HG02970 (cell line): Measurements from ENCODE around the gene WFDC1.

ENCODE experiments used
- ATAC-seq: cut with Tn5 transposase; IDR thresholded peaks from one replicate; pipeline ENCODE4 v1.9.1; 2021; ENCODE audit warnings: mild to moderate bottlenecking, moderate library complexity, moderate number of reproducible peaks; ENCODE audit not compliant: unreplicated experiment, low FRiP score

The WFDC1 gene

GRCh38 chr16:84348386-84348888 is 53.8 kb downstream of the WFDC1 start:
- ATAC-seq = no peak

DNA sequence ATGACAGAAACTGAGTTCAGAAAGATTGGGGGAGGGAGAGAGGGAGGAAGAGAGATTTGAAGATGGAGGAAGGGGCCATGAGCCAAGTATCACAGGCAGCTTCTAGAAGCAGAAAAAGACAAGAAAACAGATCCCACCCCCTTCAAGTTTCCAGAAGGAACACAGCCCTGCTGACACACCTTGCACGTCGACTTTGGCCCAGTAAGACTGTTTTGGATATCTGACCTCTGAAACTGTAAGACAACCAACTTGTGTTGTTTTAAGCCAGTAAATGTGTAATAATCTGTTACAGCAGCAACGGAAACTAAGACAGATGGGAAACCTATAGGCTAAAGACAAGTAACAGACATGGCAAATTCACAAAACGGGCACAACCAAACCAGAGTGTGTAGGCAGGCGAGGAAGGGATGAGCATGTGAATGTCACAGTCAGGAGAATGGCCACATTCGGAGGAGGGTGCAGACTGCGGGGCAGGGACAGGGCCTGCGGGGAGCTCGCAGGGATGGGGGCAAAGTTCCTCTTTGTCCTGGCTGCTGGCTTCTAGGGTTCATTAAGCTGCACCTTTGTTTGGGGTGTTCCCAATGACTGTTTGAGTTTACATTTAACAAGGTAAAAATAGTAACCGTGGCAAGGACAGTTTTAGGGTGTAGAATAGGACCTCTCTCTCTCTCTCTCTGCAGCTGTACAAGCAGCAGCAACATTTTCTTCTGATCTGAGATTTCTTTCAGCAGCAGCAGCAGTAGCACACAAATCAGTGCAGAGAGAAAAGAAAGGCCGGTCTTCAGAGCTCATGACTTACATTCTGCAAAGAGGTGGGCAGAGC is 55.4 kb downstream of the WFDC1 start:
- ATAC-seq = no peak

- ATAC-seq = no peak
These were observed 56.2 kb downstream of the WFDC1 start for GRCh38 chr16:84350685-84351400.

DNA sequence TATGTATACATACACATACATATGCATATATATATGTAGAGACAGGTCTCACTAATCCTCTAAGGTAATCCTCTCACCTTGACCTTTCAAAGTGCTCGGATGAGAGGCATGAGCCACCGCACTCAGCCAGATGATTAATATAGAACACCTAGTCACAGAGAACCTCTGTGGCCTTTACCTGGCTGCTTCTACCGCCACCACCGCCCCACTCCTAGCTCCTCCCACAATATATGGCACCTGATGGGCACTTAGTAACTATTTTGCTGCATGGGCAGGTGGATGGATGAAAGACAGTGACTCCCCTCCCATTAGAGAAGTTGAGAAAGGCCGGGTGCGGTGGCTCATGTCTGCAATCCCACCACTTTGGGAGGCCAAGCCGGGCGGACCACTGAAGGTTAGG is 57.0 kb downstream of the WFDC1 start:
- ATAC-seq = no peak

GRCh38 chr16:84354306-84354705 is 59.6 kb downstream of the WFDC1 start:
- ATAC-seq = no peak

- ATAC-seq = no peak
These were observed 60.5 kb downstream of the WFDC1 start for GRCh38 chr16:84355149-84355548.

- no peak for ATAC-seq
These were observed 61.5 kb downstream of the WFDC1 start for GRCh38 chr16:84356176-84356575.

- no peak for ATAC-seq
These were observed 62.0 kb downstream of the WFDC1 start for GRCh38 chr16:84356591-84357116.

DNA sequence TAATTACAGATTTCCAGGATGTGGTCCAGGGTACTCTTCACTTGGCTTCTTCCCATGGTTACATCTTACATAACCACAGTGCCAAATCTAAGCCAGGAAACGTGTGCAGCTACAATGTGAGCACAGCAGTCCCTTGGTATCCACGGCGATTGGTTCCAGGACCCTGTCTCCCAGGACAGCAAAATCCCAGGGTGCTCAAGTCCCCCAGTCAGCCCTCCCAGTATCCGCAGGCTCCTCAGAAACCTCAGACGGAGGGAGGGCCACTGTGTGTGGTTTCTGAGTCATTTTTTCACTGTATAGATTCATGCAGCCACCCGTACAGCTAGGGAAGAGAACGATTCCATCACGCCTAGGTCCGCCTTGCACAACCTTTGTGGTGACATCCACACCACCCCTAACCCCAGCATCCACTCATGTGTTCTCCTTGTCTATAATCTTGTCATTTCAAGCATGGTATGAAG is 62.5 kb downstream of the WFDC1 start:
- ATAC-seq = no peak

DNA sequence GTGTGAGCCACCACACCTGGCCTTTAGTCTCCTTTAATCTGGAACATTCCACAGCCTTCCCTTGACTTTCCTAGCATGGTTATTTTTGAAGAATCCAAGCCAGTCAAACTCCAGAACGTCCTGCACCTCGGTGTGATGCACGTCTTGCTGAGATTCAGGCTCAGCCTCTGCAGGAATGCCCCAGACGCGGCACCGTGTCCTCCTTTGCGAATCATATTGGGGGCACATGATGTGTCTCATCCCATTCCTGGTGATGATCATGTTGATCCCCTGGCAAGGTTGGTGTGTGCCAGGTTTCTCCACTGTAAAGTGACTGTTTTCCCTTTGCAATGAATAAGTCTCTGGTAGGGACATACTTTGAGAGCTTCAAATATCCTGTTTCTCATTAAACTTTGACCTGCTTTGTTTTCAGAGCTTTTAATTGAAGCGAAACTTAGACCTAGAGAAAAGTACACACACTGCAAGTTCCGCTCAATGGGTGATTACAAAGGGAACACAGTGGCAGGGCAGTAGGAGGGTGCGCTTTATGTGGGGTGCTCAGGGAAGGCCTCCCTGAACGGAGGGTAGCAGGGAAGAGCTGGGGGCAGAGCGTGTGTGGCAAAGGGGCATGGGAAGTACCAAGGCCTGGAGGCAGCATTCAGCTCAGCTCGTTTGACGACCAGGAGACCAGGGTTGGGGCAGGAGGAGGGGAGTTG is 64.1 kb downstream of the WFDC1 start:
- no peak for ATAC-seq

DNA sequence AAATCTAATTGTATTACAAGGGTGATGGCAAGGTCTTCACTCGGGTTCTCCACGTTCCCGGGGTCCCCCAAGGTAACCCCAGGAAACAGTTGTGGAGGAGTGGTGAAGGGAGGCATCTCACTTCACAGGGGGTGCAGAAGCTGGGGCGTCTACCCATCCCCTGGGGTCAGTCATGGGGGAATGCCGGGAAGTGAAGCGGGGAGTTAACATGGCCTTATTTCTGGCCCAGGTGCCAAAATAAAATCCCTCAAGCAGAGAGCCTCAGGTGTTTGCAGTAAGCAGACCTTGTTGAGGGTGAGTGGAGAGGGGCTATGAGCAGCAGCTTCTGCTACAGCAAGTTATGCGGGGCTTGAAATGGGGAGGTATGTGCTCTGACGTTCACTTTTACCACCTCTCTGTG is 64.6 kb downstream of the WFDC1 start:
- ATAC-seq = no peak

DNA sequence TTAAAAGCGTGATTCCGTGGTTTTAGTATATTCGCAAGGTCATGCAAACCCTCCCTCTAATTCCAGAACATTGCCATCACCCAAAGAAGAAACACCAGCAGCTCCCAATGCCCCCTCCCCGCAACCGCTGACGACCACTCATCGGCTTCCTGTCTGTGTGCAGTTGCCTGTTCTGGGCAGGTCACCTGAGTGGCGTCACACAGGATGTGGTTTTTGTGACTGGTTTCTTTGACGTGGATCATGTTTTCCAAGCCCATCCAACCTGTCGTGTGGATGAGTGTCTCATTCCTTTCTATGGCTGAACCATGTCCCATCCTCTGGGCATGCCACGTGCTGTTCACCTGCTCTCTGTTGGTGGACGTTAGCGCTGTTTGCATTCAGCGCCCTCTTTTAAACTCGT is 65.5 kb downstream of the WFDC1 start:
- no peak for ATAC-seq

GRCh38 chr16:84360748-84361147 is 66.1 kb downstream of the WFDC1 start:
- no peak for ATAC-seq

DNA sequence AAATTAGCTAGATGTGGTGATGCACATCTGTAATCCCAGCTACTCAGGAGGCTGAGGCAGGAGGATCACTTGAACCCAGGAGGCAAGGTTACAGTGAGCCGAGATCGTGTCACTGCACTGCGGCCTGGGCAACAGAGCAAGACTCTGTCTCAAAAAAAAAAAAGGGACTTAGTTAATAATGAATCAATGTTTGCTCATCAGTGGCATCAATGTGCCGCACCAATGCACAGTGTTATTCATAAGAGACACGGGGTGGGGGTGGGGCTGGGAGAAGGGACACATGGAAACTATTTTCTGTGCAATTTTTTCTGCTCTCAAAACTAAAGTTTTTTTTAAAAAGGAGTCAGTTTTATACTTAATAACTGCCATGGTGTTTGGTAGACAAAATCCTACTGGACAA is 66.9 kb downstream of the WFDC1 start:
- no peak for ATAC-seq

DNA sequence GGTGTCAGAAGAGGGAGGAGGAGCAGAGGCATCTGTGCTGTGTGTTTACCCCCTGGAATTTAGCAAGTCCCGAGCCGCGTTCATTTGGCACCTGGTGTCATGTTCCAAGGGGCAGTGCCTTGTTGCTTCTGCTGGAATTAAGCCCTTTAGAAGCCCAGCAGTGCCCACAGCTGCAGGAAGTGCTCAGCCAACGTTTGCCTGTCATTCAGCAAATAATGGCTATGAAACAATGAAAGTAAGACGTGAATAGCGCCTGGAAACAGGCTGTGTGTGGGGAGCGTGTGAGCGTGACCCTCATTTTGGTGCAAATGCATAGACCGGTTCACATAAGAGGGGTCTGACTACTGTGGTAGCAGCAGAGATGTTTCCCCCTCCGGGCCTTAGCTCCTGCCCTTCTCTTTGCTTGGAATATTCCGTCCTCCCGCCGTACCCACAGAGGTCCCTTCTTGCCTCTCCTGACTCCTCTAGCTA is 67.8 kb downstream of the WFDC1 start:
- ATAC-seq = no peak

GRCh38 chr16:84366208-84366607 is 71.5 kb downstream of the WFDC1 start:
- ATAC-seq = no peak

- ATAC-seq = no peak
These were observed 72.6 kb downstream of the WFDC1 start for GRCh38 chr16:84367297-84367680.

DNA sequence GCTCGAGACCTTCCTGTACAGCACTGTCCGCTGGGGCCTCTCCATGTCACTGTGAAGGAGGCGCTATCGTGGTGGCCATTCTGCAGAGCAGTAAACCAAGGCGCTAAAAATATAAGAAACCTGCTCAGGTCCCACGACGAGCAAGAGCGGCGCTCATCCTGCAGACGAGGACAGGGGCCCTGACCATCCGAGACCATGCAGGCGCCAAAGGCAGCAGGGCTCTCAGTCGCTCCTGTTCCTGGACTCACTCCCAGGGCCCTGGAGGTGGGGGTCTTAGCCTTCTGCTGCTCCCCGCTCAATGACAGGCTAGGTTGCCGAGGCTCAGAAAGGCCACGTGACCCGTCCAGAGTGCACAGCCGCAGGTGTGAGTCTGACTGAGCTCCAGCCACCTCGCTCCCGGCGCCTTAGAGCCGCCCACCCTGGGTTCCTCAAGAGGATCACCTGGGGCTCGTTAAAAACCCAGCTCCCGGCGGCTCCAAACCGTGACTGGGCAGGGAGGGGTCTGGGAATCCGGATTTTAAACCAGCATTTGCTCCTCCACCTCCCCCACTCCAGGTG is 73.2 kb downstream of the WFDC1 start:
- ATAC-seq = no peak

- ATAC-seq = no peak
These were observed 73.8 kb downstream of the WFDC1 start, which contains the start of gene ATP2C2 for GRCh38 chr16:84368308-84368996. TSS of gene ATP2C2 (plus strand) at chr16:84368538. CDS start at chr16:84368616, 78 bp downstream.

- ATAC-seq = no peak
These were observed 74.4 kb downstream of the WFDC1 start for GRCh38 chr16:84369105-84369504.
